GM18858 (cell line): ENCODE results near the gene CGB7.

Experiments
- ATAC-seq: cut with Tn5 transposase; IDR thresholded peaks from one replicate; pipeline ENCODE4 v1.9.1; 2021; ENCODE audit not compliant: unreplicated experiment

CGB7 gene

DNA sequence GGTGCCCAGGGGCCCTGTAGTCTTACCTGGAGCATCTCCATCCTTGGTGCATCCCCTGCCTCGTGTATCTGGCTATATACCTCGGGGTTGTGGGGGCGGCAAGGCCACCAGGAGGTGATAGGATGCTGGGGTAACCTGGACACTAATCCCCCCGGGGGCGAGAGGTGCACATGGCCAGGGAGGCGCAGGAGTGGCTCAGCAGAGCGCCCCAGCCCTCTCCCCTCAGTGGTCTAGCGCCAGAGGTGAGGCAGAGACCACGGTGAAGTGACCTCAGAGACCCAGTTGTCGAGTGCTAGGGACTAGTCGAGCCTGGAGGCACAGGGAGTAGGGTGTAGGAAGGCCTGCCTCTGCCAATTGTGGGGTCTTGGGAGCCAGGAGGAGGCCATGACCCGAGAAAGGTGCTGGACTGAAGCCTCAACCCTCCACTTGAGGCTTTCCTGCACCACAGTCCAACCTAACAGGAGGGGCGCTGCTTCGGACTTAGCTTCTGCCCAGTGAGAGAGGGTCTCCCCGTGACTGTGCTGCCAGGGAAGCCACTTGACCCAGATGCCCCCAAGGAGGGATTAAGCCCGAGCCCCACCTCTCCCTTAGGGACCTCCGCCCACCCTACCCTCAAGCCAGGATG lies 40.4 kb downstream of the CGB7 start, which contains the start of gene LHB:
LHB (minus strand) TSS at position 51 of the 625 bp plus-strand sequence; CDS start at position 41, 10 bp downstream.
- ATAC-seq: no peak

DNA sequence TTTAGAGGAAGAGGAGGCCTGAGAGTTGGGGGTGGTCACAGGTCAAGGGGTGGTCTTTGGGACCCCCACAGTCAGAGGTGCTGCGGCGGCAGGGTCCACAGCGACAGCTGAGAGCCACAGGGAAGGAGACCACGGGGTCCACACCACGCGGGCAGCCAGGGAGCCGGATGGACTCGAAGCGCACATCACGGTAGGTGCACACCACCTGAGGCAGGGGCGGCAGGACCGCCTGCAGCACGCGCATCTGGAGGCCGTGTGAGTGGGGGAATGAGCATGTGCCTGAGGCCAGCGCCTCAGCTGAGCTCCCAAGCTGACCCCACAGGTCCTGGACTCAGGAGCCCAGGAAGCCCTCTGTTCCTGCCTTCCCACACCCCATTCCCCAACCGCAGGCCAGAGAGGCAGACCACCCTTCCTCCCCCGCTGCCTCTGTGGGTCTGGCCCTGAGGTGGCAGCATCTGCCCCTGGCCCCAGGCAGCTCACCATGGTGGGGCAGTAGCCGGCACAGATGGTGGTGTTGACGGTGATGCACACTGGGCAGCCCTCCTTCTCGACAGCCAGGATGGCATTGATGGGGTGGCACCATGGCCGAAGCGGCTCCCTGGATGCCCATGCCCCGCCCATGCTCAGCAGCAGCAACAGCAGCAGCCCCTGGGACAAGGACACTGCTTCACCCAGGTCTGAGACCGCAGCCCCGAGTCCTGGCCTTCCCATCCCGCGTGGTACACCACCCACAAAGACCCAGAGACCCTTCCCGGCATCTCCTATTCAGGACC lies 41.3 kb downstream of the CGB7 start:
- no peak for ATAC-seq

DNA sequence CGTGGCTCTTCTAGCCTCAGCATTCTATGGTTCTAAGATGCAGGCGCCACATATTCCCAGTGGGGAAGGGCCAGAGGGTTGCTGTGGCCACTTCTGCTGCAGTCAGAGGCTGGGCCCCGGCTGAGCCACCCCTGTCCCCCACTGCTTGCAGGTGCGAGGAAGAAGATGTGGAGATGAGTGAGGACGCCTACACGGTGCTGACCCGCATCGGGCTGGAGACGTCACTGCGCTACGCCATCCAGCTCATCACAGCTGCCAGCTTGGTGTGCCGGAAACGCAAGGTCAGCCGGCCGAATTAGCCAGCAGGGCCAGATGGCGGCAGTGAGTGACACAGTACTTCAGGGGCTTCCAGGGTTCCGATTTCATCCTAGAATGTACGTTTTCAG lies 42.7 kb downstream of the CGB7 start:
- ATAC-seq: no peak

DNA sequence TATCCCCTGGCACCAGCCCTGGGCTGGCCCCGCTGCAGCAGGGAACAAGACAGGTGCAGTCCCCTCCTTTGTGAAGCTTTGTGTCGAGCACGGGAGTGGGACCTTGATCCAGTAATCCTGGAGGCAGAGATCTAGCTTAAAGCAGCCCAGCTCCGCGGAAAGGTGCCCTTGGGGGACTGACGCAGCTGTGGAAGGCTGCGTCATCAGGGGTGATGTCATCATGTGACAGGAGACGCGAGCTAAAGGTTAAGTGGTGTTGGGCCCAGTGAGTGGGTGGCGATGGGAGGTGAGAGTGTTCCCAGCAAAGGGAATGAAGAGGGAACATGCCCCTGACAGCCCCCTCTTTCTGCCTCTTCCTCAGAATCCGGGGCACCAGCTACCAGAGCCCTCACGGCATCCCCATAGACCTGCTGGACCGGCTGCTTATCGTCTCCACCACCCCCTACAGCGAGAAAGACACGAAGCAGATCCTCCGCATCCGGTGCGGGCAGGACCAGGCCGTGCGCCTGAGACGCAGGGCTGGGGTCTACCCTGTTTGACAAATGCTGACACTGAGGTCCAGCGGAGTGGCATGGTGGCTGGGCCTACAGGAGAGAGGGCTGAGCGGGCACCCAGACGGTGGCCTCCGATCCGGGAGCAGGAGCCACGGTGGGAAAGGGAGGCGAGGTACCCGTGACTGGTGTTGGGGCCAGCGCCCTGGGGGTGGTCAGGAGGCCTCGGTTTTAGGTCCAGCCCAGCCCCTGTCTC lies 43.3 kb downstream of the CGB7 start:
- ATAC-seq: no peak

DNA sequence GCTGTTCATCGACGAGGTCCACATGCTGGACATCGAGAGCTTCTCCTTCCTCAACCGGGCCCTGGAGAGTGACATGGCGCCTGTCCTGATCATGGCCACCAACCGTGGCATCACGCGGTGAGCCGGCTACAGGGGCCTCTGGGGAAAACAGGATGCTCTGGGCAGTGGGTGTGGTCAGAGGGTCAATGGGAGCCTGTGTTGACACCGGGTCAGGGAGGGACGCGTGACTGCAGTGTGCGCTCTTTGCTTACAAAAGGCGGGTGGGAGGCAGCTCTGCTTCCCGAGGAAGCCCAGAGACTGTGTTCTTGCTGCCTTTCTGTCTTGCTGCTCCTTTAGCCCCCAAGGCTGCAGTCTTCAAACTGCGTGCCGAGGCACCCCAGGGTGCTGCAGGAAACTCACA lies 46.4 kb downstream of the CGB7 start:
- no peak for ATAC-seq

DNA sequence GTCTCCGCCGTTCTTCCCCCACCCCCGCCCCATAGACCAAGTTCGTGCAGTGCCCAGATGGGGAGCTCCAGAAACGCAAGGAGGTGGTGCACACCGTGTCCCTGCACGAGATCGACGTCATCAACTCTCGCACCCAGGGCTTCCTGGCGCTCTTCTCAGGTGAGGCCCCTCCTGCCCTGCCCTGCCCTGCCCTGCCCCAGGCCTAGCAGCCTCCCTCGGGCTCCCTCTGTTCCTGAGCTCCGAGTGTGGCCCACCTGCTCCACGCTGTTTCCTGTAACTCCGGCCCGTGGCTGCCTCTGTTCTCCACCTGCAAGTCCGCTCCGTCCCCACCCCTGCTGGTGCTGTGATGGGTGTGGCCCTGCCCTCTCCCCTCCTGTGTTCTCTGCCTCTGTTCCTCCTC lies 47.1 kb downstream of the CGB7 start:
- no peak for ATAC-seq

DNA sequence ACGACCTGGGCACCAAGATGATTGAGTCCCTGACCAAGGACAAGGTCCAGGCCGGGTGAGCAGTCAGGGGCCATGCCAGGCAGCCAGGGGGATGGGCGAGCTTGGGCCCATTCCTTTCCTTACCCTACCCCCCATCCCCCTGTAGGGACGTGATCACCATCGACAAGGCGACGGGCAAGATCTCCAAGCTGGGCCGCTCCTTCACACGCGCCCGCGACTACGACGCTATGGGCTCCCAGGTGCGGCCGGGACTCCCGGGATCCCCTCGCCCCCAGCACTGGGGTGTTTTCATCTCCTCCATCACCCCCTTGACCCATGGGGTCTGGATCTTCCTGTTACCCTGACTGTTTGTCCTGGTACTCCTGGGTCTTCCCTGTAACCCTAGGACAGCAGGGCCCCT lies 47.7 kb downstream of the CGB7 start:
- ATAC-seq: no peak

DNA sequence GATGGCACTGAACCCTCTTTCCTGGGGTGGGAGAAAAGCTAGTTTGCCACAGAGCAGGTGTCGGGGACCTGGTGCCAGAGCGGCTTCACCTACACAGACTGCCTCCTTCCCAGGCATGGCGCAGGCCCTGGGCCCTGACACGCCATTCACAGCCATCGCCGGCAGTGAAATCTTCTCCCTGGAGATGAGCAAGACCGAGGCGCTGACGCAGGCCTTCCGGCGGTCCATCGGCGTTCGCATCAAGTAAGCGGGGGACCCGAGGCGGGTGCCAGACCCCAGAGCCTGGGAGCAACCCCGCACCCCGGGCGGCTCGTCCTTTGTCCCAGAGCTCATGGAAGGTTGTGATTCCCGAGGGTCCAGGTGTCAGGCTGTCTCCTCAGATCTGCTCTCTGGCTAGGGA lies 50.6 kb downstream of the CGB7 start:
- no peak for ATAC-seq

DNA sequence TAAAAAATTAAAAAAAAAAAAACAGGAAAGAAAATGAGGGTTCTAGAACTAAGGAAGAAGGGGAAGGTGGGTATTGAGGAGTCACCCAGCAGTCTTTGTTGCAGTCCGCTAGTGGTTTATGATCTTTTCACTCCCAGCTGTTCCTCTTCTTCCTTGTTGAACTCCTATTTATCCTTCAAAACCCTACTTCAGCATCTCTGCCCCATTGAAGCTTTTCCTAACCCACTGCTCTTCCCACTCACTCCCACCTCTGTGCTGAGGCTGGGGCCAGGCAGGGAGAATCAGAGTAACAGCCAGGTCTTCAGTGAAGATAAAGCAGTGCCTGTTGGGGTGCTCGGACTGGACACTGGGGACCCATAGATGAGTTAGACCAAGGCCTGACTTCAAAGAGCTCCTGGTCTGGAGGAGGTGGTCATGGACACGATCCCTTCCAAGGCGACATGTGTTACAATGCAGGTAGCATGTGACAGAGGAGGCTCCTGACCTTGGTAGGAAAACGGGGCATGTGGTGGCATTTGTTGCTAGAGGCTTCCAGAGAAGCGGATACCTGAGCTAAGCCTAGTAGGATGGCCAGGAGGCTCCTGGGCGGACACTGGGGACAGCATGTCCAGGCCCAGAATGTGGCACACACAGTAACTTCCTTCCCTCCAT lies 52.5 kb downstream of the CGB7 start:
- no peak for ATAC-seq
